Endothelial cell of umbilical vein (primary cell): ENCODE measurements around the gene ITIH2. TPM values are rescaled to one million over a fixed set of nuclear protein-coding genes. Genes with fewer than 3 reads are reported as not detected.

Experiments used
- BruUV-seq: library from RNA; stranded (reverse); fragments of 400-500 nt; replicated peaks from 2 replicates; lab custom pipeline; 2021; lab: Mats Ljungman, UMichigan
- CTCF ChIA-PET: fragments of 300-600, 350-600 bp; sonication (Branson Sonifier 250); formaldehyde crosslinking; loops from one replicate; lab custom pipeline; 2021; ENCODE audit warnings: antibody characterized with exemption, inconsistent platforms; lab: Charles Lee
- POLR2A ChIA-PET: fragments of 300-600, 350-600 bp; sonication (Branson Sonifier 250); formaldehyde crosslinking; loops from one replicate; lab custom pipeline; 2021; ENCODE audit warnings: antibody characterized with exemption, inconsistent platforms; lab: Charles Lee
- DNase-seq: peaks from one replicate; pipeline ENCODE4 v3.0.0-alpha.2; 2011; ENCODE audit warnings: low read depth, low spot score
- FAIRE-seq: peaks from 2 replicates; lab custom pipeline; 2011; peaks lifted over from hg19 to GRCh38; lab: Jason Lieb, UNC
- H2AFZ ChIP-seq: 2 replicates; pipeline ENCODE4 v1.6.0; 2012; ENCODE audit warnings: low read depth, low read length, control low read depth, inconsistent platforms
- H3K27ac ChIP-seq: 2 replicates; pipeline ENCODE4 v1.5.1; 2011; ENCODE audit warnings: low read depth, mild to moderate bottlenecking, control low read depth, low read length, moderate library complexity; ENCODE audit not compliant: insufficient read depth
- H3K27me3 ChIP-seq, 2 experiments: 2 replicates each; pipeline versions ENCODE4 v1.6.0 to v1.6.1; 2011; ENCODE audit warnings: low read length in 2 of 2, mixed read lengths in 1 of 2; ENCODE audit not compliant: control insufficient read depth in 2 of 2, insufficient read depth in 2 of 2
- H3K36me3 ChIP-seq, 2 experiments: 2 replicates in 1 of 2; 3 replicates in 1 of 2; pipeline ENCODE4 v1.5.1; 2011; ENCODE audit warnings: low read length in 2 of 2, mild to moderate bottlenecking in 1 of 2, moderate library complexity in 1 of 2; ENCODE audit not compliant: control insufficient read depth in 2 of 2, insufficient read depth in 2 of 2; ENCODE audit errors: extremely low read depth in 1 of 2
- H3K4me1 ChIP-seq: 3 replicates; pipeline ENCODE4 v1.5.1; 2011; ENCODE audit warnings: mild to moderate bottlenecking, low read length; ENCODE audit not compliant: control insufficient read depth, insufficient read depth; ENCODE audit errors: extremely low read depth
- H3K4me2 ChIP-seq: 2 replicates; pipeline ENCODE4 v1.6.1; 2011; ENCODE audit warnings: low read length, control low read depth, mixed read lengths; ENCODE audit not compliant: insufficient read depth
- H3K4me3 ChIP-seq, 3 experiments: fragments of 200-600 bp in 1 of 3; sonication (generic), shearing (Covaris generic) in 1 of 3; replicated peaks in 1 of 3; 2 replicates each; pipeline ENCODE4 v1.5.1; 2011 to 2016; ENCODE audit warnings: control low read depth in 3 of 3, low read length in 3 of 3, mild to moderate bottlenecking in 2 of 3, inconsistent platforms in 1 of 3, low read depth in 1 of 3, moderate library complexity in 1 of 3; ENCODE audit not compliant: insufficient read depth in 1 of 3
- H3K79me2 ChIP-seq: 2 replicates; pipeline ENCODE4 v1.6.0; 2012; ENCODE audit warnings: low read length, inconsistent platforms; ENCODE audit not compliant: control insufficient read depth, insufficient read depth
- H3K9ac ChIP-seq: replicated peaks from 2 replicates; pipeline ENCODE3; 2011; ENCODE audit warnings: low read length, control low read depth; ENCODE audit not compliant: insufficient read depth; ENCODE audit errors: extremely low read depth
- H3K9me1 ChIP-seq: replicated peaks from 3 replicates; pipeline ENCODE4 v1.6.0; 2011; ENCODE audit warnings: mild to moderate bottlenecking, low read length; ENCODE audit not compliant: control insufficient read depth, insufficient read depth; ENCODE audit errors: extremely low read depth
- H3K9me3 ChIP-seq: replicated peaks from 2 replicates; pipeline ENCODE4 v1.5.1; 2012; ENCODE audit warnings: low read length, inconsistent platforms; ENCODE audit not compliant: control insufficient read depth, insufficient read depth
- H4K20me1 ChIP-seq: replicated peaks from 2 replicates; pipeline ENCODE3; 2011; ENCODE audit warnings: mild to moderate bottlenecking, low read length; ENCODE audit not compliant: control insufficient read depth, insufficient read depth; ENCODE audit errors: extremely low read depth
- EZH2 ChIP-seq: IDR thresholded peaks from 2 replicates; pipeline ENCODE4 v1.6.1; 2012; ENCODE audit warnings: borderline replicate concordance, low read depth, mild to moderate bottlenecking, moderate library complexity, low read length, inconsistent platforms; ENCODE audit not compliant: severe bottlenecking
- FOS ChIP-seq: IDR thresholded peaks from 2 replicates; pipeline ENCODE4 v1.6.1; 2011; ENCODE audit warnings: mild to moderate bottlenecking, low read length, moderate library complexity, borderline replicate concordance; ENCODE audit not compliant: insufficient read depth
- GATA2 ChIP-seq: IDR thresholded peaks from 2 replicates; pipeline ENCODE4 v1.7.0; 2011; ENCODE audit warnings: low read depth, mild to moderate bottlenecking, moderate library complexity, mixed read lengths, low read length; ENCODE audit not compliant: insufficient read length, insufficient read depth
- JUN ChIP-seq: IDR thresholded peaks from 2 replicates; pipeline ENCODE4 v1.6.1; 2011; ENCODE audit warnings: borderline replicate concordance, low read depth; ENCODE audit not compliant: insufficient read length, insufficient read depth
- MYC ChIP-seq: IDR thresholded peaks from one replicate; pipeline ENCODE4 v1.6.1; 2011; ENCODE audit warnings: mild to moderate bottlenecking, low read depth, low read length
- POLR2A ChIP-seq: IDR thresholded peaks from 2 replicates; pipeline ENCODE4 v1.6.1; 2012; ENCODE audit warnings: low read depth, mild to moderate bottlenecking, control low read depth, low read length
- POLR2AphosphoS5 ChIP-seq: IDR thresholded peaks from 2 replicates; pipeline ENCODE4 v1.6.1; 2012; ENCODE audit warnings: low read depth, mild to moderate bottlenecking, control low read depth, low read length, moderate library complexity; ENCODE audit not compliant: insufficient read depth
- dilution Hi-C: fragments of 300-500 bp; cut with MboI; formaldehyde crosslinking; loops from one replicate; pipeline ENCODE4 v1.15.0; 2019; ENCODE audit warnings: low sequenced_read_pairs; ENCODE audit not compliant: extremely low pct_ligation_motif_present
- intact Hi-C: fragments of 100-400 bp; cut with micrococcal nuclease; formaldehyde crosslinking; loops from one replicate; pipeline ENCODE4 v1.10.0; 2022
- polyA plus RNA-seq, 4 experiments: library from polyadenylated mRNA; depleted of rRNA in 3 of 4; stranded (reverse) in 3 of 4; unstranded in 1 of 4; fragments of >200 nt; gene quantifications; 2 replicates each; pipeline versions ENCODE4 v1.2.1 to v1.2.3, GENCODE V29; 2011 to 2012; ENCODE audit warnings: missing spikeins in 1 of 4
- total RNA-seq: library from RNA; stranded (reverse); gene quantifications from 2 replicates; pipeline ENCODE4 v1.2.3, GENCODE V29; 2021
- TF ChIP-seq, protein P1 (sequence below), 2 donors: IDR thresholded peaks; 1 replicate in 1 of 2; 2 replicates in 1 of 2; pipeline ENCODE4 v1.5.1; 2011; ENCODE audit warnings: low read length in 2 of 2, mild to moderate bottlenecking in 2 of 2, moderate library complexity in 2 of 2, control low read depth in 1 of 2, inconsistent platforms in 1 of 2, low read depth in 1 of 2; ENCODE audit not compliant: insufficient read depth in 1 of 2; ENCODE audit errors: extremely low read depth in 1 of 2
- TF ChIP-seq, protein P2 (sequence below): IDR thresholded peaks from 2 replicates; pipeline ENCODE4 v1.6.1; 2011; ENCODE audit not compliant: insufficient read depth, insufficient read length

ITIH2 gene
- total and polyA plus RNA-seq, 2 donors (not counting 3 experiments of a cell fraction or from before 2014, with no cell fraction given), result not detected

DNA sequence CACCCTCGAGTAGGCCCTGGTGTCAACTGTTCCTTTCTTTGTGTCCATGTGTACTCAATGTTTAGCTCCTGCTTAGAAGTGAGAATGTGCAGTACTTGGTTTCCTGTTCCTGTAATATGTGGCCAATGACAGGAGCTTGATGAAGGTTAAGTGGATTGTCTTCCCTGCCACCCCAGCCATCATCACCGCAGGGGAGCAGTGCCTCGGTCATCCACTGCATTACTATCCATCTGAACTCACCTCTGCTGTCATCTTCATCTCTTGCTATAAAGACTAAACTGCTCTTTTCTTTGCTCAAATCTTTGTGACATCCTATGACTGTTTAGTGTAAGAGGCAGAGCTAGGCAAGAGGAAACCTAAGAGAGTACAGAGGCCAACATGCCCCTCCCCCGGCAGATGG, 15.6 kb downstream of the ITIH2 start:
- POLR2A ChIA-PET, result no interaction called here
- Histone ChIP-seq H3K9me3 (no peaks in the 10 kb centered on the region), H3K9me1 (no peaks in the 10 kb centered on the region), H3K4me3 (no peak overlapping the region), H3K4me2 (no peak overlapping the region), H3K36me3 (no peaks in the 10 kb centered on the region), H3K27me3 (no peaks in the 10 kb centered on the region), H4K20me1 (no peaks in the 10 kb centered on the region), H3K79me2 (no peaks in the 10 kb centered on the region), H3K9ac (no peak overlapping the region), H2AFZ (no peak overlapping the region), H3K27ac (no peak overlapping the region), H3K4me1 (no peaks in the 10 kb centered on the region)
- no TSS peak for BruUV-seq
- intact Hi-C loops, result no loop called here
- dilution Hi-C loops, result no loop called here
- CTCF ChIA-PET, result no interaction called here
- no peak for FAIRE-seq
- DNase-seq, result no peak
- no peak for TF ChIP-seq GATA2
- no peak for TF ChIP-seq FOS
- TF ChIP-seq, protein P1, sequence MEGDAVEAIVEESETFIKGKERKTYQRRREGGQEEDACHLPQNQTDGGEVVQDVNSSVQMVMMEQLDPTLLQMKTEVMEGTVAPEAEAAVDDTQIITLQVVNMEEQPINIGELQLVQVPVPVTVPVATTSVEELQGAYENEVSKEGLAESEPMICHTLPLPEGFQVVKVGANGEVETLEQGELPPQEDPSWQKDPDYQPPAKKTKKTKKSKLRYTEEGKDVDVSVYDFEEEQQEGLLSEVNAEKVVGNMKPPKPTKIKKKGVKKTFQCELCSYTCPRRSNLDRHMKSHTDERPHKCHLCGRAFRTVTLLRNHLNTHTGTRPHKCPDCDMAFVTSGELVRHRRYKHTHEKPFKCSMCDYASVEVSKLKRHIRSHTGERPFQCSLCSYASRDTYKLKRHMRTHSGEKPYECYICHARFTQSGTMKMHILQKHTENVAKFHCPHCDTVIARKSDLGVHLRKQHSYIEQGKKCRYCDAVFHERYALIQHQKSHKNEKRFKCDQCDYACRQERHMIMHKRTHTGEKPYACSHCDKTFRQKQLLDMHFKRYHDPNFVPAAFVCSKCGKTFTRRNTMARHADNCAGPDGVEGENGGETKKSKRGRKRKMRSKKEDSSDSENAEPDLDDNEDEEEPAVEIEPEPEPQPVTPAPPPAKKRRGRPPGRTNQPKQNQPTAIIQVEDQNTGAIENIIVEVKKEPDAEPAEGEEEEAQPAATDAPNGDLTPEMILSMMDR (IDR thresholded peaks at IDR 0.05; ENCODE audit: extremely low read depth in 1 of 2, insufficient read depth in 1 of 2, low read depth in 1 of 2, low read length in 2 of 2), result no peak
- no peak for TF ChIP-seq POLR2AphosphoS5
- TF ChIP-seq EZH2, result no peak

DNA sequence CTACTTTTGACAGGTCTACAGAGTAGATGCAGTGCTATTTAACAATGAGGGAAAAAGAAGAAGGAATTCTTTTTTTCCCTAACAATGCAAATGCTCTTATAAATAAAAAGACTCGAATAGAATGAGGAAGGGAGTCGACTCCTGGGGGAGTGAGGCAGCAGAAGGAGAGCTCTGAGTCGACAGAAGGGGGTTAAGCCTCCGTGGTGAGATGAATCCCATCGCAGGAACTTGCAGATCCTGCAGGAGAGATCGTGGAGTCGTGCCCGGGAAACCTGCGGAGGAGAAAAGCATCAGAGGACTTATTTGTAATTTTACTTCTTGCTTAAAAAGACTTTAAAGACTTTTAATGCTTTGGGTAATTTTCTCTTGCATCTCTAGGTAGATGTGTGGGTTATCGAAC, 17.4 kb downstream of the ITIH2 start:
- POLR2A ChIA-PET, result no interaction called here
- TF ChIP-seq, protein P2, sequence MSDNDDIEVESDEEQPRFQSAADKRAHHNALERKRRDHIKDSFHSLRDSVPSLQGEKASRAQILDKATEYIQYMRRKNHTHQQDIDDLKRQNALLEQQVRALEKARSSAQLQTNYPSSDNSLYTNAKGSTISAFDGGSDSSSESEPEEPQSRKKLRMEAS, result no peak
- TF ChIP-seq FOS (no peak), POLR2AphosphoS5 (no peak), MYC (no peak), GATA2 (no peak), EZH2 (no peak), POLR2A (no peak), JUN (no peak)
- TF ChIP-seq, protein P1 (IDR thresholded peaks at IDR 0.05; ENCODE audit: extremely low read depth in 1 of 2, insufficient read depth in 1 of 2, low read depth in 1 of 2, low read length in 2 of 2), result no peak
- no peaks in the 10 kb centered on the region for H3K36me3 ChIP-seq
- intact Hi-C loops, result no loop called here
- no peaks in the 10 kb centered on the region for H3K79me2 ChIP-seq
- H3K9me3 ChIP-seq, result no peaks in the 10 kb centered on the region
- FAIRE-seq (no peak), DNase-seq (no peak)
- no peak overlapping the region for H3K9ac ChIP-seq
- no peaks in the 10 kb centered on the region for H4K20me1 ChIP-seq
- no peaks in the 10 kb centered on the region for H3K4me1 ChIP-seq
- H3K27ac ChIP-seq, result no peak overlapping the region
- H3K4me3 ChIP-seq, result no peak overlapping the region
- H2AFZ ChIP-seq, result no peak overlapping the region
- CTCF ChIA-PET, result no interaction called here
- no peaks in the 10 kb centered on the region for H3K27me3 ChIP-seq
- dilution Hi-C loops, result no loop called here
- no peaks in the 10 kb centered on the region for H3K9me1 ChIP-seq
- no TSS peak for BruUV-seq
- H3K4me2 ChIP-seq, result no peak overlapping the region
